SU-DHL-6 (cell line): ENCODE results near the gene ZNF488.

ENCODE experiments used
- EZH2phosphoT487 ChIP-seq: fragments of 200-600 bp; sonication (generic), shearing (Covaris generic); conservative IDR thresholded peaks from 2 replicates; pipeline ENCODE4 v1.6.1; 2018; ENCODE audit warnings: mild to moderate bottlenecking, antibody characterized with exemption, low read length, moderate library complexity, mixed read lengths
- TF ChIP-seq, protein P1 (sequence below): fragments of 200-600 bp; sonication (generic); IDR thresholded peaks from one replicate; pipeline ENCODE4 v1.5.1; 2017; ENCODE audit warnings: antibody characterized with exemption, mild to moderate bottlenecking, low read length, moderate library complexity; ENCODE audit not compliant: insufficient read depth, poor library complexity, severe bottlenecking

DNA sequence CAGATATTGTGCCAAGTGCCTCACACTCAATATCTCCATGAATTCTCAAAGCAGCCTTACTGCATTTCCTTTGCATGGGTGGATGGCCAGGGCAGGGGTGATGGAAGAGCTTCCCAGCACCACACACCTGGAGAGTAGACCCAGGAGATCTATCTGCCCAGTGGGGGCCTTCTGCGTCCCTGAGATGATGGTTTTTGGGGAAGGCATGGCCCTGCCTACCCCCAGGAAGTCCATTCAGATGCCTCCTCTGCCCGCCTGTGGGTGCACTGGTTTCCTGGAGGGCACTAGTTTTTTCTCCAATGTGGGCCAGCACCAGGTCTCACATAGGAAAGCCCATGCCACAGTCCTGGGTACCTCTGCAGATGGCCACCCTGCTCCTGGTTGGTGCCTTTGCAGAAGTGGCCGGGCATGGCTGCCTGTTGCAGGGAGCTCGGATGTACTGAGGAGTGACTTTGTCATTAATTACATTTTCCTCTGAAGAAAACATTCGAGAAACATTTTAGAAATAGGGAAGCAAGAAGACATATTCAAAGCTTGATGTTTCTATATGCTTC lies 28.2 kb upstream of the ZNF488 start:
- TF ChIP-seq, protein P1, sequence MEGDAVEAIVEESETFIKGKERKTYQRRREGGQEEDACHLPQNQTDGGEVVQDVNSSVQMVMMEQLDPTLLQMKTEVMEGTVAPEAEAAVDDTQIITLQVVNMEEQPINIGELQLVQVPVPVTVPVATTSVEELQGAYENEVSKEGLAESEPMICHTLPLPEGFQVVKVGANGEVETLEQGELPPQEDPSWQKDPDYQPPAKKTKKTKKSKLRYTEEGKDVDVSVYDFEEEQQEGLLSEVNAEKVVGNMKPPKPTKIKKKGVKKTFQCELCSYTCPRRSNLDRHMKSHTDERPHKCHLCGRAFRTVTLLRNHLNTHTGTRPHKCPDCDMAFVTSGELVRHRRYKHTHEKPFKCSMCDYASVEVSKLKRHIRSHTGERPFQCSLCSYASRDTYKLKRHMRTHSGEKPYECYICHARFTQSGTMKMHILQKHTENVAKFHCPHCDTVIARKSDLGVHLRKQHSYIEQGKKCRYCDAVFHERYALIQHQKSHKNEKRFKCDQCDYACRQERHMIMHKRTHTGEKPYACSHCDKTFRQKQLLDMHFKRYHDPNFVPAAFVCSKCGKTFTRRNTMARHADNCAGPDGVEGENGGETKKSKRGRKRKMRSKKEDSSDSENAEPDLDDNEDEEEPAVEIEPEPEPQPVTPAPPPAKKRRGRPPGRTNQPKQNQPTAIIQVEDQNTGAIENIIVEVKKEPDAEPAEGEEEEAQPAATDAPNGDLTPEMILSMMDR, result no peak
- no peak for TF ChIP-seq EZH2phosphoT487
